HG03064 (cell line): ENCODE results near the gene DOCK2.

Experiments used
- ATAC-seq: cut with Tn5 transposase; IDR thresholded peaks from one replicate; pipeline ENCODE4 v1.9.1; 2021; ENCODE audit warnings: low read depth; ENCODE audit not compliant: unreplicated experiment

DOCK2 gene

DNA sequence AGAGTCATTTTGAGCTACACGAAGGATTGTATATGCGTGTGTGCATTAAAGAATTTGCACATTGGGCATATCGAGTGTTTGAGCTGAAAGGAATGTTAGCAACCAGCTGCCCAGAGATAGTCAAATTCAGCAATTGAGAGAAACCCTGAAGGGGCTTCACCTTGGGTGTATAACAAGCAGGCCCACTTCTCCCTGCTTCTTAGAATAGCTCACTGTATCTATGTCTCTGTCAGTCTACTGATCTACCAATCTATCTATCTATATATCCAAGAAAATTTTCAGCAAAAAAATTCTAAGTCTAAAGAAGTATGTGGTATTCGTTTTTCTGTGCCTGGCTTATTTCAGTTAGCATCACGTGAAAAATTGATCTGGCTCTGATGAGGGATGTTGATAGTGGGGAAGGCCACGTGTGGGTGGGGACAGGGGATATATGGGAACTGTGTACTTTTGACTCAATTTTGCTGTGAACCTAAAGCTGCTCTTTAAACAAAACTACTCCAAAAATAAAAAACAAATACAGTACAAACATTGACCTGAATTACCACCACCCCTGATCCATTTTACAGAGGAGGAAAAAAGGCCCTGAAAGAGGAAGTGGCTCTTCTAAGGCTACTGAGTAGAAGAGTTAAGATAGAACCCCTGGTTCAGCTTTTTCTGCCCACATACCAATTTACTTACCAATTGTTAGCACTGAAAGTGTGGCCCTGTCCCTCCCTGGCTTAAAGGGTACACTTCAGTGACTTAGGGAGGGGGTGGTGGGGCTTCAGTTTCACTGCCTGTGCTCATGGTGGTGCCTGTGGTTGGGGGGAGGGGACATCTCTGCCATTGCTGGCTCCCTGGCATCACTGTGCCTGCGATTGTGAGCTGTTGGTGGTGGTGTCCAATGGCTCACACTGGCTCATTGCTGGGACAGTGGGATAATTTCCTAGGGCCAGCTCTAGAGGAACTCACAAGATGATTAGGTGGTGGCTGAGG, 141.8 kb downstream of the DOCK2 start:
- ATAC-seq, result peak; percentile 84

GRCh38 chr5:169781420-169782345, 144.6 kb downstream of the DOCK2 start:
- no peak for ATAC-seq

GRCh38 chr5:169785771-169786618, 148.9 kb downstream of the DOCK2 start:
- ATAC-seq, result no peak

DNA sequence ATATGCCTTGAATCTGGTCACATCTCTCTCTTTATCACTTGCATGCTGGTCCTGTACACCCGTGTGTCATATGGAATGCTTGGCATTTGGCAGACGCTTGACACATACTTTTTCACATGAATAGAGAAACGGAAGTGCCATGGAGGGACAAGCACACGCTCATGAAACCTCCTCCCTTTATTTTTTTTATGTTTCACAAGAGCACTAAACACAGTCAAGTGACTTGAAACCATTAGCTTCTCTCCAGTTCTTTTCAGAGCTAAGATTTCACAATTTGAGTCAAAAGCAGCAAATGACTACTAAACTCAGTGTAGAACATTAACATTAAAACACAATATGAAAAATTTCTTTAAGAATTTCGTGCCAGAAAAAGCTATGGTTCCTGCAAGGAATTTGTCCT, 151.1 kb downstream of the DOCK2 start:
- no peak for ATAC-seq

DNA sequence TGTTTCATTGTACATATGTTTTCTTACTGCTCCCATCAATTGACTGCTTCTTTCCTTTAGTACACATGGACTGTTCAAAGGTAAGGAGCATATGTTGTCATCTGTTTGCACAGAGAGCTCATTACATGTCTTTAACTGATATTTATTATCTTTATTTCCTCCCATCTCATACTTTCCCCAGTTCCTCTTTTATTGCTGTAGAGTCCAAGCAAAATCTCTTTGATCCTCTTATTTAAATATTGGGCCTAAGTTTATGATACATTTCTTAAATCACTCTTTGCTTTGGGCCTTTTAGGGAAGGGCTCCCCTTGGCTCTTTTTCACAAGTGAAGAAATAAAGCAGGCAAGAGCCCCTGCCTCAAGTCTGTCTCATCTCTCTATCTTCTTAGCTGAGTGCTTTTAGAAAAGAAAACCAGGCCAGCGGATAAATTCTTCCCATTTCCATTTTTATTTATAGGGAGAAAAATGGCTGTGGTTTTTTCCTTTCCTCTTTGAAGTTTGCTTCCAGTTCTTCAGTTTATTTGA, 152.4 kb downstream of the DOCK2 start:
- no peak for ATAC-seq

GRCh38 chr5:169791251-169791650, 154.2 kb downstream of the DOCK2 start:
- no peak for ATAC-seq

DNA sequence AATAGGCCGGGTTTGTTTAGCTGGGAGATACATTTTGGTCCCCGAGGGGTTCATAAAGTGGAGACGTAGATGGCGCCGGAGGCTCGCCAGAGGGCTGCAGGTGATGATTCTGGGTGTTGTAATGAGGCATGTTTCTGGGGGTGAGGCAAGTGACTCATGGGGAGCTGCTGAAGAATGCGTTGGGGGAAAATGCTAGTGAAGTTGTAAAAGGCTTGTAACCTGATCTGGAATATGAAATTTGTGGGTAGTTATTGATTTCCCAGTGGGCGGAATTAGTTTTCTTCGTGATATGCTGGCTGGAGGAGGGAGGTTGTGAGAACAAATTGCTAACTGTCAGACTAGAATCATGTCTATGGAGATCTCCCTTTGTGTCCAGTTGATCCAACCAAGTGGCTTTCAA, 158.3 kb downstream of the DOCK2 start:
- no peak for ATAC-seq

GRCh38 chr5:169796731-169797130, 159.7 kb downstream of the DOCK2 start:
- ATAC-seq, result no peak

GRCh38 chr5:169797577-169797976, 160.5 kb downstream of the DOCK2 start:
- ATAC-seq, result no peak

DNA sequence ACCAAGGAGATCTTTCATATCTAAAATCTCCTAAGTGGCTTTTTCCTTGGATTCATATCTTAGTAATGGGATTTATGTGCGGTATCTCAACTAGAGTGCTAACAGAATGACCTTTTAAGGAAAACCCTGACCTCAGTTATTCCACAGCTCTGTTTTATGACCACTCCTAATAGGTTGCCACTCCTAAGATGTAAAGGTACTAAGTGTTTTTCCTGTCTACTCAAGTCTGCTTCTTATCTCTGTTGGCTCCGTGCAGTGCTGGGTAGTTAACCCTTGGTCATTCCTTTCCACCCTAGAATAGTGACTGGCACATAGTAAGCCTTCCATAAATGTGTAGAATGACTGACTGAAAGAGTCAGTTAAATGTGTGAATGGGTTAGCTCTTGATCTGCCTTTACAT, 161.4 kb downstream of the DOCK2 start:
- ATAC-seq, result no peak

GRCh38 chr5:169798906-169799660, 162.0 kb downstream of the DOCK2 start:
- no peak for ATAC-seq

DNA sequence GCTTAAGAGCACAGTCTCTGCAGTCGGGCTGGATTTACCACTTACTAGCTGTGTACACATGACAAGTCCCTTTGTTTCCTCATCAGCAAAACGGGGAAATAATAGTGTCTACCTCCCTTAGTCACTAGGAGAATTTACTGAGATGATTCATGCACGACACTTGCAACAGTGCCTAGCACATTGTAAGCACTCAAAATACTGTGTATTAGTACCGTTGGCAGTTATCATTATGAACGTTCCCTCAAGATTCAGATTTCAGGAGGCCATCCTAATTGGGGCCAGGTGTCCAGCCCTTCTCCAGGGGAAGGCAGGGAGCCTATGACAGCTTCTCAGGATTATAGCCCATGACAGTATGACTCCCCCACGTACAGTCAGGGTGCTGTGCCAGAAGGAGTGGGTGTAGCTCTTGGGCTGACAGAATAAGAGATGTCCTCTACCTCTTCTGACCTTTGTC, 164.3 kb downstream of the DOCK2 start:
- no peak for ATAC-seq

GRCh38 chr5:169801781-169802180, 164.7 kb downstream of the DOCK2 start:
- no peak for ATAC-seq

DNA sequence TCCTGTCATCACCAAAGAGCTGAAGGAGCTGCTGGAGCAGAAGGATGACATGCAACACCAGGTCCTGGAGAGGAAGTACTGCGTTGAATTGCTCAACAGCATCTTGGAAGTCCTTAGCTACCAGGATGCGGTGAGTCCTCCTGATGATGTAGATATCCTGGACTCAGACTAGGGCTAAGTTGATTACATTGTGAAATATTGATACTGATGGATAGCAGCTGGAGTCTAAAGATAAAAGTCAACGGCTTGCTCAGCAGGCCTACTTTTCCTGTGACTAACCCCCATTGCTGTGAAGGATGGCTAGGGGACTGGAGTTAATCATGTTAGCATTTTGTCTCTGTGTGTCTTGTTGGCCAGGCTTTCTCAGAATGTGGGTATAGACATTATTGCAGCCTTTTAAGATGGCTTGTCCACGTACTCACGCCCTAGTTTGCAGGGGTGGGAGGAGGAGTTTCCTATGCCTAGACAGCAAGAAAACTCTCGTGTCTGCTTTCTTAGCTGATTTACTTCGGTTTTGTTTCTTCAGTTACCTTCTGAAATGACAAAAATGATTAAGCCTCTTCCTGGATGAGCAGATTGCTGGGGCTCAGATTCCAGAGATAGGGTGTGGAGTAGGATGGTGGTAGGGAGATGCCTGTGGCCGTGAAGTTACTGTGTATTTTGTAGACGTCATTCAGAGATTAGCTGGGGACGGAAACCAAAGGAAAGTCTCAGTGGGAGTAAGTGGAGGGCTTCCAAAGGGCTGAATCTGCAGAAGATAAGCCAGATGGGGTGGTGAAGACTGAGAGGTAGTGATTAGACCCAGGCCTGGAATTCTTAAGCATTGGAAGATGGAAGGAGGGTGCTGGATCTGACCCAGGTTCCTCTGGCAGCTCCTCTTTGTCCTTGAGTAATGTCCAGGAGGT, 166.3 kb downstream of the DOCK2 start:
- ATAC-seq, result no peak

DNA sequence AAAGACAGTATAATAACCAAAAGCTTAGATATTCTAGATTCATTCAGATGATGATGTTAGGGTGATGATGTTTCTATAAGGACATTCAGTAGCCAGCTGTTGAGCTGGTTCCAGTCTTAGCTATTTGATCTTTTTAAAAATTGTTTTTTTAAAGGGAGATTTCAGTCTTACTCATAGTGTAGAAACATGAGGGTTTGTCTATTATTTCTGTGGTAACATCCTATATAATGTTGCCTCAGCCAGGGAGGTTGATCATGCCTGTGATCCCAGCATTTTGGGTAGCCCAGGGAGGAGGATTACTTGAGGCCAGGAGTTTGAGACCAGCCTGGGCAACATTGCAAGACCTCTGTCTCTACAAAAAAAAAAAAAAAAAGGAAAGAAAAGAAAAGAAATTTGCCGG, 167.8 kb downstream of the DOCK2 start:
- ATAC-seq, result no peak

DNA sequence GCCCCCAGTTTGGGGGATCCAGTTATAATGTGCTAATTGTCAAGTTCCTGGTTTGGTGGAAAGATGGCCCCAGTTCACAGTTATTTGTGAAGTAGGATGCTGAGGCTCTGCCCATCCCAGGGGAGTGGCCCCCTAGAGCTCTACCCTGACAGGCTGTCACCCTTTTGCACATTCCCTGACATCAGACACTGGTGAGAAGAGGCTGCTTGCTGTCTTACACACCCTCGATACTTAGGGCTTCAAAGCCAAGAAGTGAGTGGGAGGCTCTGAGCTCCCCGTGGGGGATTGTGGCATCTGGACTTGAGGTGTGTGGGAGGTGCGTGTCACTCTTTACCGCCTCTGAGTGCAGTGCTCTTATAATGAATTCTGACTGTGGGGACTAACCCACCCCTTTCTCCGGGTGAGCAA, 168.5 kb downstream of the DOCK2 start:
- ATAC-seq, result peak; percentile 91

- ATAC-seq, result peak; percentile 68
These were observed 169.0 kb downstream of the DOCK2 start for GRCh38 chr5:169805937-169806700.
